Muscle of arm (tissue), 12 donors: Measurements from ENCODE around the gene GFY. TPM values are rescaled to one million over a fixed set of nuclear protein-coding genes. Genes with fewer than 3 reads are reported as not detected.
"Not testable (repeated sequence)": the region's sequence is repeated elsewhere in the genome, so short reads cannot be mapped to it uniquely, and the experiment has no call there.

ENCODE experiments used
- DNase-seq: peaks from one replicate; pipeline ENCODE4 v3.0.0-alpha.2; 2013
- polyA plus RNA-seq, 12 donors: library from polyadenylated mRNA; unstranded; fragments of 120-200 nt; gene quantifications; one replicate each; pipeline ENCODE4 v1.2.1, GENCODE V29; 2013; ENCODE audit not compliant: insufficient read length in 12 of 12

The GFY gene
- polyA plus RNA-seq, 12 donors = 0.13 TPM; not detected in 11

- DNase-seq = peak; percentile 86
These were observed 43.7 kb downstream of the GFY start for GRCh38 chr19:49468746-49469447.

GRCh38 chr19:49469828-49470614, 44.8 kb downstream of the GFY start:
- DNase-seq = no peak

GRCh38 chr19:49470615-49470978, 45.4 kb downstream of the GFY start:
- no peak for DNase-seq

GRCh38 chr19:49472936-49473335, 47.7 kb downstream of the GFY start:
- DNase-seq = no peak

- DNase-seq = not testable (repeated sequence)
These were observed 48.3 kb downstream of the GFY start for GRCh38 chr19:49473501-49473867.

GRCh38 chr19:49473868-49474541, 48.8 kb downstream of the GFY start, which contains the start of gene FLT3LG:
TSS of gene FLT3LG (plus strand) at chr19:49474215. CDS start at chr19:49474640, 425 bp downstream.
- peak; percentile 83 for DNase-seq

GRCh38 chr19:49474542-49474924, 49.3 kb downstream of the GFY start:
- DNase-seq = no peak

- DNase-seq = no peak
These were observed 50.2 kb downstream of the GFY start for GRCh38 chr19:49475191-49475917.

GRCh38 chr19:49475995-49476880, 51.0 kb downstream of the GFY start:
- no peak for DNase-seq

Other genes starting within 250 kb of the GFY start
- 1 to 10 TPM in 8 of 12 donors, under 1 TPM in 2, not detected in 2; 0.72 to 2.1 (median 1.7) TPM for gene SLC6A16, start 100.2 kb upstream of the GFY start, polyA plus RNA-seq
- 10 to 100 TPM in 10 of 12 donors, 1 to 10 TPM in 1, not detected in 1; 6.8 to 29.3 (median 18.5) TPM for gene CD37, start 90.0 kb upstream of the GFY start, polyA plus RNA-seq
- 100 to 1,000 TPM in 2 of 12 donors, 10 to 100 TPM in 9, not detected in 1; 46.6 to 107 (median 62.5) TPM for gene TEAD2, start 63.0 kb upstream of the GFY start, polyA plus RNA-seq
- 1 to 10 TPM in 9 of 12 donors, under 1 TPM in 1, not detected in 2; 0.89 to 3.6 (median 1.6) TPM for gene DKKL1, start 61.5 kb upstream of the GFY start, polyA plus RNA-seq
- gene KASH5, start 37.1 kb upstream of the GFY start, polyA plus RNA-seq = under 1 TPM in 1 of 12 donors, not detected in 11; 0.26 TPM
- gene PTH2, start 1.9 kb upstream of the GFY start, polyA plus RNA-seq = not detected
- gene SLC17A7, start 16.1 kb downstream of the GFY start, polyA plus RNA-seq = 1 to 10 TPM in 6 of 12 donors, under 1 TPM in 4, not detected in 2; 0.68 to 1.8 (median 1.1) TPM
- gene PIH1D1, start 26.4 kb downstream of the GFY start, polyA plus RNA-seq = 10 to 100 TPM in 11 of 12 donors, not detected in 1; 31.0 to 56.8 (median 38.9) TPM
- gene ALDH16A1, start 27.8 kb downstream of the GFY start, polyA plus RNA-seq = 10 to 100 TPM in 4 of 12 donors, 1 to 10 TPM in 7, not detected in 1; 7.3 to 19.4 (median 9.1) TPM
- 1 to 10 TPM in 10 of 12 donors, not detected in 2; 1.8 to 8.7 (median 2.7) TPM for gene FLT3LG, start 48.8 kb downstream of the GFY start, polyA plus RNA-seq
- 1,000 to 10,000 TPM in 11 of 12 donors, 100 to 1,000 TPM in 1; 824 to 4,594 (median 3,921) TPM for gene RPL13A, start 62.2 kb downstream of the GFY start, polyA plus RNA-seq
- gene RPS11, start 71.0 kb downstream of the GFY start, polyA plus RNA-seq = 1,000 to 10,000 TPM in 11 of 12 donors, not detected in 1; 2,121 to 3,613 (median 3,007) TPM
- 100 to 1,000 TPM in 11 of 12 donors, not detected in 1; 117 to 198 (median 164) TPM for gene FCGRT, start 87.3 kb downstream of the GFY start, polyA plus RNA-seq
- gene RCN3, start 102.6 kb downstream of the GFY start, polyA plus RNA-seq = 100 to 1,000 TPM in 1 of 12 donors, 10 to 100 TPM in 10, not detected in 1; 34.9 to 102 (median 45.9) TPM
- gene NOSIP, start 155.2 kb downstream of the GFY start, polyA plus RNA-seq = 10 to 100 TPM in 11 of 12 donors, not detected in 1; 25.7 to 60.7 (median 52.9) TPM
- 1 to 10 TPM in 3 of 12 donors, under 1 TPM in 7, not detected in 2; 0.17 to 3.1 (median 0.61) TPM for gene PRRG2, start 155.9 kb downstream of the GFY start, polyA plus RNA-seq
- gene PRR12, start 165.8 kb downstream of the GFY start, polyA plus RNA-seq = 10 to 100 TPM in 11 of 12 donors, not detected in 1; 11.6 to 25.6 (median 14.3) TPM
- 10 to 100 TPM in 11 of 12 donors, not detected in 1; 24.2 to 56.9 (median 28.4) TPM for gene RRAS, start 214.8 kb downstream of the GFY start, polyA plus RNA-seq
- gene SCAF1, start 216.8 kb downstream of the GFY start, polyA plus RNA-seq = 10 to 100 TPM in 11 of 12 donors, not detected in 1; 15.6 to 44.2 (median 23.6) TPM
- gene IRF3, start 240.5 kb downstream of the GFY start, polyA plus RNA-seq = 10 to 100 TPM in 11 of 12 donors, not detected in 1; 26.2 to 59.4 (median 30.9) TPM
- 10 to 100 TPM in 11 of 12 donors, not detected in 1; 19.7 to 31.1 (median 25.5) TPM for gene BCL2L12, start 240.5 kb downstream of the GFY start, polyA plus RNA-seq